MM.1S (cell line): ENCODE data around the gene FOXA2.

Experiments
- CTCF ChIP-seq: fragments of 300-600 bp; sonication (generic); IDR thresholded peaks from 2 replicates; pipeline ENCODE4 v1.5.1; 2016; ENCODE audit warnings: antibody characterized with exemption, low read length, mixed read lengths
- EZH2 ChIP-seq: fragments of 300-600 bp; sonication (generic); optimal IDR thresholded peaks from 2 replicates; pipeline ENCODE3; 2017; ENCODE audit warnings: low read depth, mild to moderate bottlenecking, antibody characterized with exemption, low read length, mixed read lengths

- no peak for TF ChIP-seq CTCF
- TF ChIP-seq EZH2, result no peak
These were observed 21.8 kb downstream of the FOXA2 start for GRCh38 chr20:22562620-22563019.
